Thyroid gland (tissue), 4 donors: ENCODE data around the gene MYLIP.

Experiments used
- CTCF ChIP-seq, 6 experiments: fragments of 200-600 bp in 3 of 6; fragments of 450-650 bp in 3 of 6; sonication (generic) in 3 of 6; IDR thresholded peaks; one replicate each; pipeline ENCODE4 v1.5.1; 2016 to 2019; ENCODE audit warnings: antibody characterized with exemption in 6 of 6, mild to moderate bottlenecking in 2 of 6, inconsistent platforms in 1 of 6, moderate library complexity in 1 of 6
- POLR2A ChIP-seq, 2 donors: fragments of 450-650 bp; IDR thresholded peaks; one replicate each; pipeline ENCODE4 v1.6.1; 2017; ENCODE audit warnings: antibody characterized with exemption in 2 of 2, mild to moderate bottlenecking in 2 of 2, moderate library complexity in 1 of 2

DNA sequence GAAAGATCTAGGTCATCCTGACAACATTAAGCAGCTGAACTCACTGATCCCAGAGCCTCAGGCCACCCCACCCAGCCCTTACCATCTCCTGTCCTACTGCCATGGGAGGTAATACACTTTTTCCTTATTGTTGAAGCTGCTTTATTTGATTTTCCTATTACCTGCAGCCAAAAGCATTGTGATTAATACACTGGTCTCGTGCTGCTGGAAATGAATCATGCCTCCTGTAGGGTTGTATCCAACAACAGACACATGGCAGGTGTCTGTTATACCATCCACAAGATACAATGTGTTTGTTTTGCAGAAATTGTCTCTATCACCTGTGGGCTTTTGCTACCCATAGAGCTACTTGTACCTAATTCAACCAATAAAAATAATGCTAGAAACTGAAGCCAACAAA is 34.2 kb downstream of the MYLIP start:
- TF ChIP-seq CTCF (IDR thresholded peaks at IDR 0.05) (no peak), POLR2A (IDR thresholded peaks at IDR 0.05) (no peak)
